C4-2B (cell line): ENCODE data around the gene PATJ.

ENCODE experiments used
- CTCF ChIP-seq: fragments of 450-650 bp; conservative IDR thresholded peaks from 2 replicates; pipeline ENCODE4 v1.5.1; 2017; ENCODE audit warnings: mild to moderate bottlenecking
- ZFX ChIP-seq: fragments of 450-650 bp; IDR thresholded peaks from 2 replicates; pipeline ENCODE4 v1.6.1; 2017

- TF ChIP-seq CTCF (no peak), ZFX (no peak)
Measured at GRCh38 chr1:61995641-61996040, 253.4 kb downstream of the PATJ start.
